ENCODE data around the gene MORC2. TPM values are rescaled to one million over a fixed set of nuclear protein-coding genes. Genes with fewer than 3 reads are reported as not detected.

MORC2 gene
- total and polyA plus RNA-seq, 9 of the 15 experiments (the other 6 are each of a cell fraction or from before 2014, with no cell fraction given): 3.3 to 34.7 (median 16.7) TPM

GRCh38 chr22:30881361-30882183 lies 87.0 kb downstream of the MORC2 start (continued):
- no peak for TF ChIP-seq ZNF408 (CRISPR knock-in tag; IDR thresholded peaks at IDR 0.05; ENCODE audit: low read depth)
- TF ChIP-seq CTBP1 (IDR thresholded peaks at IDR 0.05; ENCODE audit: borderline replicate concordance): peak; percentile 63; the same call in 1 of the 2 replicates
- no peak for TF ChIP-seq ZNF280B (CRISPR knock-in tag; IDR thresholded peaks at IDR 0.05)
- TF ChIP-seq CCNT2 (IDR thresholded peaks at IDR 0.05; ENCODE audit: borderline replicate concordance, extremely low read depth, insufficient read length, low read depth, low read length): peak; percentile 73
- TF ChIP-seq ZNF280A (IDR thresholded peaks at IDR 0.05; ENCODE audit: low read depth, partially characterized antibody): no peak
- no peak for TF ChIP-seq POLR3G (IDR thresholded peaks at IDR 0.05; ENCODE audit: extremely low read depth, insufficient read length, insufficient replicate concordance)
- peak; percentile 66 for TF ChIP-seq ZNF316 (IDR thresholded peaks at IDR 0.05)
- TF ChIP-seq NEUROD1 (IDR thresholded peaks at IDR 0.05; ENCODE audit: borderline replicate concordance, low read depth, low read length, partially characterized antibody): peak; percentile 54
- no peak for TF ChIP-seq GTF2E2 (tag; IDR thresholded peaks at IDR 0.05)
- no peak for TF ChIP-seq ETV1 (tag; conservative IDR thresholded peaks at IDR 0.05; ENCODE audit: low read depth)
- no peak for TF ChIP-seq FOXM1 (IDR thresholded peaks at IDR 0.05; ENCODE audit: low read depth)
- TF ChIP-seq FOXM1 (CRISPR knock-in tag; IDR thresholded peaks at IDR 0.05; ENCODE audit: low read depth): no peak
- 0 out of 2 replicates have a peak, but pooled peaks have one; percentile 38 for TF ChIP-seq FOXP1 (CRISPR knock-in tag; IDR thresholded peaks at IDR 0.05)
- no peak for TF ChIP-seq WHSC1 (IDR thresholded peaks at IDR 0.05; ENCODE audit: low read length)
- TF ChIP-seq MBD2 (IDR thresholded peaks at IDR 0.05; ENCODE audit: borderline replicate concordance, low read depth): peak; percentile 58; the same call in 1 of the 2 replicates
- TF ChIP-seq CEBPZ (IDR thresholded peaks at IDR 0.05; ENCODE audit: borderline replicate concordance, low read depth, low read length): no peak
- peak; percentile 87 for TF ChIP-seq KDM5B (IDR thresholded peaks at IDR 0.05; ENCODE audit: insufficient replicate concordance, low read depth, low read length)
- no peak; the same call in 1 of the 2 replicates for TF ChIP-seq MAFG (tag; conservative IDR thresholded peaks at IDR 0.05)

Measured in K562 (cell line).